Thyroid gland (tissue), 4 donors: ENCODE data around the gene COX19.

Experiments used
- POLR2A ChIP-seq, 2 donors: fragments of 450-650 bp; IDR thresholded peaks; one replicate each; pipeline ENCODE4 v1.6.1; 2017; ENCODE audit warnings: antibody characterized with exemption in 2 of 2, mild to moderate bottlenecking in 2 of 2, moderate library complexity in 1 of 2
- TF ChIP-seq, protein P1 (sequence below), 6 experiments: fragments of 200-600 bp in 3 of 6; fragments of 450-650 bp in 3 of 6; sonication (generic) in 3 of 6; IDR thresholded peaks; one replicate each; pipeline ENCODE4 v1.5.1; 2016 to 2019; ENCODE audit warnings: antibody characterized with exemption in 6 of 6, mild to moderate bottlenecking in 2 of 6, inconsistent platforms in 1 of 6, moderate library complexity in 1 of 6

GRCh38 chr7:961546-962400 is 13.6 kb downstream of the COX19 start:
- TF ChIP-seq, protein P1, sequence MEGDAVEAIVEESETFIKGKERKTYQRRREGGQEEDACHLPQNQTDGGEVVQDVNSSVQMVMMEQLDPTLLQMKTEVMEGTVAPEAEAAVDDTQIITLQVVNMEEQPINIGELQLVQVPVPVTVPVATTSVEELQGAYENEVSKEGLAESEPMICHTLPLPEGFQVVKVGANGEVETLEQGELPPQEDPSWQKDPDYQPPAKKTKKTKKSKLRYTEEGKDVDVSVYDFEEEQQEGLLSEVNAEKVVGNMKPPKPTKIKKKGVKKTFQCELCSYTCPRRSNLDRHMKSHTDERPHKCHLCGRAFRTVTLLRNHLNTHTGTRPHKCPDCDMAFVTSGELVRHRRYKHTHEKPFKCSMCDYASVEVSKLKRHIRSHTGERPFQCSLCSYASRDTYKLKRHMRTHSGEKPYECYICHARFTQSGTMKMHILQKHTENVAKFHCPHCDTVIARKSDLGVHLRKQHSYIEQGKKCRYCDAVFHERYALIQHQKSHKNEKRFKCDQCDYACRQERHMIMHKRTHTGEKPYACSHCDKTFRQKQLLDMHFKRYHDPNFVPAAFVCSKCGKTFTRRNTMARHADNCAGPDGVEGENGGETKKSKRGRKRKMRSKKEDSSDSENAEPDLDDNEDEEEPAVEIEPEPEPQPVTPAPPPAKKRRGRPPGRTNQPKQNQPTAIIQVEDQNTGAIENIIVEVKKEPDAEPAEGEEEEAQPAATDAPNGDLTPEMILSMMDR (IDR thresholded peaks at IDR 0.05) = no peak
- TF ChIP-seq POLR2A (IDR thresholded peaks at IDR 0.05) = no peak
